ENCODE measurements around the gene FBRS. TPM values are rescaled to one million over a fixed set of nuclear protein-coding genes. Genes with fewer than 3 reads are reported as not detected.

The FBRS gene
- total and polyA plus RNA-seq, 2 of the 13 experiments (the other 11 are each of a cell fraction or from before 2014, with no cell fraction given) = 13.7 to 16.2 TPM

GRCh38 chr16:30609926-30610839, 48.0 kb upstream of the FBRS start, which contains the start of gene ZNF689 (continued):
- 0 out of 2 replicates have a peak, but pooled peaks have one; percentile 58 for TF ChIP-seq SIX4 (CRISPR knock-in tag; IDR thresholded peaks at IDR 0.05)
- TF ChIP-seq STAT6 (CRISPR knock-in tag; IDR thresholded peaks at IDR 0.05; ENCODE audit: borderline replicate concordance) = no peak; the same call in 1 of the 2 replicates
- TF ChIP-seq SNAPC2 (CRISPR knock-in tag; IDR thresholded peaks at IDR 0.05) = no peak; the same call in 1 of the 2 replicates
- TF ChIP-seq ZNF468 (CRISPR knock-in tag; IDR thresholded peaks at IDR 0.05) = no peak
- TF ChIP-seq ZNF710 (CRISPR knock-in tag; IDR thresholded peaks at IDR 0.05; ENCODE audit: borderline replicate concordance) = peak; percentile 74
- TF ChIP-seq KLF16 (CRISPR knock-in tag; IDR thresholded peaks at IDR 0.05) = peak in 1 of 2 experiments; percentile 99; a peak in 2 of 4 replicates
- TF ChIP-seq FOSL1 (CRISPR knock-in tag; IDR thresholded peaks at IDR 0.05; ENCODE audit: borderline replicate concordance) = 0 out of 2 replicates have a peak, but pooled peaks have one; percentile 24
- TF ChIP-seq NR2F1 (CRISPR knock-in tag; IDR thresholded peaks at IDR 0.05) = peak; percentile 24 to 67; a peak in 3 of 4 replicates
- TF ChIP-seq, protein P1, sequence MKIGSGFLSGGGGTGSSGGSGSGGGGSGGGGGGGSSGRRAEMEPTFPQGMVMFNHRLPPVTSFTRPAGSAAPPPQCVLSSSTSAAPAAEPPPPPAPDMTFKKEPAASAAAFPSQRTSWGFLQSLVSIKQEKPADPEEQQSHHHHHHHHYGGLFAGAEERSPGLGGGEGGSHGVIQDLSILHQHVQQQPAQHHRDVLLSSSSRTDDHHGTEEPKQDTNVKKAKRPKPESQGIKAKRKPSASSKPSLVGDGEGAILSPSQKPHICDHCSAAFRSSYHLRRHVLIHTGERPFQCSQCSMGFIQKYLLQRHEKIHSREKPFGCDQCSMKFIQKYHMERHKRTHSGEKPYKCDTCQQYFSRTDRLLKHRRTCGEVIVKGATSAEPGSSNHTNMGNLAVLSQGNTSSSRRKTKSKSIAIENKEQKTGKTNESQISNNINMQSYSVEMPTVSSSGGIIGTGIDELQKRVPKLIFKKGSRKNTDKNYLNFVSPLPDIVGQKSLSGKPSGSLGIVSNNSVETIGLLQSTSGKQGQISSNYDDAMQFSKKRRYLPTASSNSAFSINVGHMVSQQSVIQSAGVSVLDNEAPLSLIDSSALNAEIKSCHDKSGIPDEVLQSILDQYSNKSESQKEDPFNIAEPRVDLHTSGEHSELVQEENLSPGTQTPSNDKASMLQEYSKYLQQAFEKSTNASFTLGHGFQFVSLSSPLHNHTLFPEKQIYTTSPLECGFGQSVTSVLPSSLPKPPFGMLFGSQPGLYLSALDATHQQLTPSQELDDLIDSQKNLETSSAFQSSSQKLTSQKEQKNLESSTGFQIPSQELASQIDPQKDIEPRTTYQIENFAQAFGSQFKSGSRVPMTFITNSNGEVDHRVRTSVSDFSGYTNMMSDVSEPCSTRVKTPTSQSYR (CRISPR knock-in tag; IDR thresholded peaks at IDR 0.05; ENCODE audit: borderline replicate concordance) = no peak
- TF ChIP-seq, protein P2, sequence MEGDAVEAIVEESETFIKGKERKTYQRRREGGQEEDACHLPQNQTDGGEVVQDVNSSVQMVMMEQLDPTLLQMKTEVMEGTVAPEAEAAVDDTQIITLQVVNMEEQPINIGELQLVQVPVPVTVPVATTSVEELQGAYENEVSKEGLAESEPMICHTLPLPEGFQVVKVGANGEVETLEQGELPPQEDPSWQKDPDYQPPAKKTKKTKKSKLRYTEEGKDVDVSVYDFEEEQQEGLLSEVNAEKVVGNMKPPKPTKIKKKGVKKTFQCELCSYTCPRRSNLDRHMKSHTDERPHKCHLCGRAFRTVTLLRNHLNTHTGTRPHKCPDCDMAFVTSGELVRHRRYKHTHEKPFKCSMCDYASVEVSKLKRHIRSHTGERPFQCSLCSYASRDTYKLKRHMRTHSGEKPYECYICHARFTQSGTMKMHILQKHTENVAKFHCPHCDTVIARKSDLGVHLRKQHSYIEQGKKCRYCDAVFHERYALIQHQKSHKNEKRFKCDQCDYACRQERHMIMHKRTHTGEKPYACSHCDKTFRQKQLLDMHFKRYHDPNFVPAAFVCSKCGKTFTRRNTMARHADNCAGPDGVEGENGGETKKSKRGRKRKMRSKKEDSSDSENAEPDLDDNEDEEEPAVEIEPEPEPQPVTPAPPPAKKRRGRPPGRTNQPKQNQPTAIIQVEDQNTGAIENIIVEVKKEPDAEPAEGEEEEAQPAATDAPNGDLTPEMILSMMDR (CRISPR knock-in tag; IDR thresholded peaks at IDR 0.05) = peak; percentile 21; the same call in 1 of the 2 replicates
- no peak for TF ChIP-seq ZNF496 (CRISPR knock-in tag; IDR thresholded peaks at IDR 0.05; ENCODE audit: insufficient replicate concordance)
- TF ChIP-seq ZNF10 (CRISPR knock-in tag; IDR thresholded peaks at IDR 0.05; ENCODE audit: borderline replicate concordance, low read depth) = no peak
- TF ChIP-seq REL (CRISPR knock-in tag; conservative IDR thresholded peaks at IDR 0.05) = peak; percentile 86
- TF ChIP-seq KDM4B (CRISPR knock-in tag; IDR thresholded peaks at IDR 0.05) = peak; percentile 64; the same call in 1 of the 2 replicates
- no peak; the same call in 1 of the 2 replicates for TF ChIP-seq SSRP1 (CRISPR knock-in tag; IDR thresholded peaks at IDR 0.05)
- TF ChIP-seq TEAD2 (CRISPR knock-in tag; IDR thresholded peaks at IDR 0.05) = peak; percentile 55; the same call in 1 of the 2 replicates
- peak; percentile 79 for TF ChIP-seq PHF20 (CRISPR knock-in tag; IDR thresholded peaks at IDR 0.05)
- TF ChIP-seq NCOA2 (CRISPR knock-in tag; IDR thresholded peaks at IDR 0.05) = peak; percentile 70
